H9 (cell line): ENCODE results near the gene MSH3. TPM values are rescaled to one million over a fixed set of nuclear protein-coding genes. Genes with fewer than 3 reads are reported as not detected.

Source experiments
- DNase-seq: peaks from one replicate; pipeline ENCODE4 v3.0.0-alpha.2; 2017
- H2AFZ ChIP-seq: one replicate; pipeline ENCODE4 v1.6.1; 2013; ENCODE audit warnings: mild to moderate bottlenecking, low read length, control low read depth, moderate library complexity
- H2AK5ac ChIP-seq: 2 replicates; pipeline ENCODE4 v1.6.1; 2013; ENCODE audit warnings: low read length, control low read depth, mixed read lengths; ENCODE audit not compliant: insufficient read length
- H2BK120ac ChIP-seq: one replicate; pipeline ENCODE4 v1.6.1; 2013; ENCODE audit warnings: low read depth, mild to moderate bottlenecking, low read length, control low read depth, inconsistent platforms; ENCODE audit not compliant: poor library complexity, severe bottlenecking
- H2BK12ac ChIP-seq: 2 replicates; pipeline ENCODE4 v1.6.1; 2013; ENCODE audit warnings: low read length, control low read depth, mixed read lengths, low read depth; ENCODE audit not compliant: insufficient read length
- H2BK15ac ChIP-seq: 2 replicates; pipeline ENCODE4 v1.6.1; 2013; ENCODE audit warnings: low read depth, low read length, control low read depth
- H2BK20ac ChIP-seq: one replicate; pipeline ENCODE4 v1.6.1; 2013; ENCODE audit warnings: low read depth, mild to moderate bottlenecking, low read length, control low read depth, inconsistent platforms; ENCODE audit not compliant: poor library complexity, severe bottlenecking
- H2BK5ac ChIP-seq: 2 replicates; pipeline ENCODE4 v1.6.1; 2013; ENCODE audit warnings: low read length, control low read depth, mixed read lengths; ENCODE audit not compliant: insufficient read length
- H3K14ac ChIP-seq: 2 replicates; pipeline ENCODE4 v1.6.1; 2013; ENCODE audit warnings: low read length, control low read depth; ENCODE audit not compliant: insufficient read depth
- H3K18ac ChIP-seq: 2 replicates; pipeline ENCODE4 v1.6.1; 2013; ENCODE audit warnings: low read depth, mild to moderate bottlenecking, mixed read lengths, low read length, control low read depth; ENCODE audit not compliant: insufficient read length
- H3K23ac ChIP-seq: 2 replicates; pipeline ENCODE4 v1.6.1; 2013; ENCODE audit warnings: low read length, control low read depth, mixed read lengths, low read depth; ENCODE audit not compliant: insufficient read length
- H3K23me2 ChIP-seq: 2 replicates; pipeline ENCODE4 v1.6.1; 2013; ENCODE audit warnings: low read depth, mild to moderate bottlenecking, mixed read lengths, low read length, control low read depth; ENCODE audit not compliant: insufficient read length, poor library complexity, severe bottlenecking
- H3K27ac ChIP-seq: 2 replicates; pipeline ENCODE4 v1.5.1; 2013; ENCODE audit warnings: low read length, control low read depth, mixed read lengths, low read depth; ENCODE audit not compliant: insufficient read length
- H3K27me3 ChIP-seq: 2 replicates; pipeline ENCODE4 v1.6.1; 2013; ENCODE audit warnings: low read length, control low read depth, inconsistent platforms; ENCODE audit not compliant: insufficient read depth
- H3K4ac ChIP-seq: 2 replicates; pipeline ENCODE4 v1.6.1; 2013; ENCODE audit warnings: low read depth, mild to moderate bottlenecking, control low read depth, inconsistent platforms, low read length, moderate library complexity
- H3K4me1 ChIP-seq: 2 replicates; pipeline ENCODE4 v1.6.1; 2013; ENCODE audit warnings: low read length, control low read depth, inconsistent platforms; ENCODE audit not compliant: insufficient read depth
- H3K4me2 ChIP-seq: 2 replicates; pipeline ENCODE4 v1.6.1; 2013; ENCODE audit warnings: low read length, control low read depth, mixed read lengths; ENCODE audit not compliant: insufficient read length, insufficient read depth
- H3K56ac ChIP-seq: 2 replicates; pipeline ENCODE4 v1.6.1; 2013; ENCODE audit warnings: low read depth, mild to moderate bottlenecking, mixed read lengths, low read length, control low read depth; ENCODE audit not compliant: insufficient read length
- H3K79me1 ChIP-seq: 2 replicates; pipeline ENCODE4 v1.6.1; 2013; ENCODE audit warnings: low read depth, mild to moderate bottlenecking, moderate library complexity, low read length, control low read depth, inconsistent platforms; ENCODE audit not compliant: insufficient read depth, poor library complexity, severe bottlenecking
- H3K79me2 ChIP-seq: 2 replicates; pipeline ENCODE4 v1.6.1; 2013; ENCODE audit warnings: low read length, control low read depth, inconsistent platforms; ENCODE audit not compliant: insufficient read depth
- H3K9ac ChIP-seq: 2 replicates; pipeline ENCODE4 v1.6.1; 2013; ENCODE audit warnings: low read length, control low read depth, mixed read lengths; ENCODE audit not compliant: insufficient read length; ENCODE audit errors: extremely low read depth
- H3K9me3 ChIP-seq: one replicate; pipeline ENCODE4 v1.6.1; 2013; ENCODE audit warnings: low read depth, low read length, inconsistent platforms; ENCODE audit not compliant: control insufficient read depth
- H3T11ph ChIP-seq: one replicate; pipeline ENCODE4 v1.6.1; 2013; ENCODE audit warnings: mild to moderate bottlenecking, low read length, control low read depth, inconsistent platforms
- H4K20me1 ChIP-seq: one replicate; pipeline ENCODE4 v1.6.1; 2013; ENCODE audit not compliant: control insufficient read depth, insufficient read length, insufficient read depth
- H4K5ac ChIP-seq: 2 replicates; pipeline ENCODE4 v1.6.1; 2013; ENCODE audit warnings: low read depth, mild to moderate bottlenecking, mixed read lengths, low read length, control low read depth; ENCODE audit not compliant: insufficient read length
- H4K8ac ChIP-seq: replicated peaks from 2 replicates; pipeline ENCODE4 v1.6.1; 2013; ENCODE audit warnings: low read length, control low read depth, mixed read lengths, low read depth; ENCODE audit not compliant: insufficient read length
- H4K91ac ChIP-seq: 2 replicates; pipeline ENCODE4 v1.6.1; 2013; ENCODE audit warnings: low read depth, mild to moderate bottlenecking, moderate library complexity, mixed read lengths, low read length, control low read depth; ENCODE audit not compliant: insufficient read length
- H3K27ac Mint-ChIP-seq, 3 experiments: 2 replicates in 2 of 3; 3 replicates in 1 of 3; pipeline ENCODE4 v1.8.0; 2020 to 2021; ENCODE audit warnings: mixed read lengths in 3 of 3, mild to moderate bottlenecking in 1 of 3, moderate library complexity in 1 of 3
- H3K27me3 Mint-ChIP-seq: 2 replicates; pipeline ENCODE4 v1.8.0; 2021; ENCODE audit warnings: low read depth, mild to moderate bottlenecking, moderate library complexity, mixed read lengths
- H3K36me3 Mint-ChIP-seq, 3 experiments: 2 replicates in 2 of 3; 3 replicates in 1 of 3; pipeline ENCODE4 v1.8.0; 2020 to 2021; ENCODE audit warnings: low read depth in 3 of 3, mixed read lengths in 3 of 3; ENCODE audit not compliant: insufficient read depth in 1 of 3
- H3K4me1 Mint-ChIP-seq, 2 experiments: 2 replicates each; pipeline ENCODE4 v1.8.0; 2020; ENCODE audit warnings: mixed read lengths in 2 of 2
- H3K4me3 Mint-ChIP-seq, 2 experiments: 2 replicates in 1 of 2; 3 replicates in 1 of 2; pipeline ENCODE4 v1.8.0; 2020 to 2021; ENCODE audit warnings: mild to moderate bottlenecking in 2 of 2, mixed read lengths in 2 of 2, moderate library complexity in 1 of 2
- H3K9me3 Mint-ChIP-seq, 2 experiments: 2 replicates in 1 of 2; 3 replicates in 1 of 2; pipeline ENCODE4 v1.8.0; 2020; ENCODE audit warnings: mild to moderate bottlenecking in 2 of 2, mixed read lengths in 2 of 2, moderate library complexity in 1 of 2
- WGBS: extraction: QIAGEN DNeasy Blood & Tissue Kit; methylation state at CpG from one replicate; pipeline ENCODE4 v1.1.7; 2013; ENCODE audit warnings: missing lambda C conversion rate, low lambda C conversion rate, mixed read lengths; ENCODE audit not compliant: insufficient read length; ENCODE audit errors: extremely low coverage; 5-methylcytosine and 5-hydroxymethylcytosine counted together
- total RNA-seq: library from RNA; stranded (reverse); gene quantifications from 2 replicates; pipeline ENCODE4 v1.2.1, GENCODE V29; 2021
- TF ChIP-seq, protein P1 (sequence below): fragments of 200-600 bp; sonication (generic); conservative IDR thresholded peaks from 3 replicates; pipeline ENCODE4 v1.8.0; 2021; ENCODE audit warnings: antibody characterized with exemption, mild to moderate bottlenecking

Gene MSH3
- total RNA-seq, 1 experiment from 2014 or later: 17.3 TPM

DNA sequence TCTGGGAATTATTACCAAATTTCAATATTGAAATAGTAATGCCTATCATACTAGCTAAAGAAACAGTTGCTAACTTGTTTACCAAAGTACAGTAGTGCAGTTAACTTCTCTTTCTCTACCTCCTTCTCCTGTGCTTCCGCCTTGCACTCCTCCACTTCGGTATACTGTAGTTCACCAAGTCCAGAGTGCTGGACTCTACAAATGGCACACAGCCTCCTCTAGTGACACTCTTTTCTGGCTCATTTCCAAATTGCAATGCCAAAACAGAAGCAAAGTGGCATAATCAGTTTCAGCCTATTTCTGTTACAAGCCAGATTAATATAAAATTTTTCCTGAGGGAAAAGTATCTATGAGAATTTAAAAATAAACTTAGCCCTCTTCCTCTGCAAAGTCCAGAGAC lies 219.7 kb downstream of the MSH3 start:
- no peak overlapping the region for H3K4me2 ChIP-seq
- no peak overlapping the region for H3K14ac ChIP-seq
- no peaks in the 10 kb centered on the region for H3K9me3 Mint-ChIP-seq
- H4K5ac ChIP-seq: no peak overlapping the region
- WGBS: no CpG with 5 or more reads among the region's 2 CpGs
- TF ChIP-seq, protein P1, sequence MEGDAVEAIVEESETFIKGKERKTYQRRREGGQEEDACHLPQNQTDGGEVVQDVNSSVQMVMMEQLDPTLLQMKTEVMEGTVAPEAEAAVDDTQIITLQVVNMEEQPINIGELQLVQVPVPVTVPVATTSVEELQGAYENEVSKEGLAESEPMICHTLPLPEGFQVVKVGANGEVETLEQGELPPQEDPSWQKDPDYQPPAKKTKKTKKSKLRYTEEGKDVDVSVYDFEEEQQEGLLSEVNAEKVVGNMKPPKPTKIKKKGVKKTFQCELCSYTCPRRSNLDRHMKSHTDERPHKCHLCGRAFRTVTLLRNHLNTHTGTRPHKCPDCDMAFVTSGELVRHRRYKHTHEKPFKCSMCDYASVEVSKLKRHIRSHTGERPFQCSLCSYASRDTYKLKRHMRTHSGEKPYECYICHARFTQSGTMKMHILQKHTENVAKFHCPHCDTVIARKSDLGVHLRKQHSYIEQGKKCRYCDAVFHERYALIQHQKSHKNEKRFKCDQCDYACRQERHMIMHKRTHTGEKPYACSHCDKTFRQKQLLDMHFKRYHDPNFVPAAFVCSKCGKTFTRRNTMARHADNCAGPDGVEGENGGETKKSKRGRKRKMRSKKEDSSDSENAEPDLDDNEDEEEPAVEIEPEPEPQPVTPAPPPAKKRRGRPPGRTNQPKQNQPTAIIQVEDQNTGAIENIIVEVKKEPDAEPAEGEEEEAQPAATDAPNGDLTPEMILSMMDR: no peak
- no peak overlapping the region for H3K18ac ChIP-seq
- no peak overlapping the region for H4K91ac ChIP-seq
- H3K23me2 ChIP-seq: no peaks in the 10 kb centered on the region
- H3K4ac ChIP-seq: no peak overlapping the region
- no peak overlapping the region for H3T11ph ChIP-seq
- H2AK5ac ChIP-seq: no peak overlapping the region
- H3K27ac ChIP-seq: no peak overlapping the region
- no peak overlapping the region for H3K4me3 Mint-ChIP-seq
- no peaks in the 10 kb centered on the region for H3K27me3 Mint-ChIP-seq
- H3K36me3 Mint-ChIP-seq: peaks cover 9 to 15% (median 15%) of the 10 kb centered on the region in 3 experiments; a peak in 6 of 7 replicates
- no peak overlapping the region for H2BK12ac ChIP-seq
- no peak overlapping the region for H2BK15ac ChIP-seq
- H3K27ac Mint-ChIP-seq: no peak overlapping the region
- no peak overlapping the region for H2BK20ac ChIP-seq
- H2BK120ac ChIP-seq: no peak overlapping the region
- H3K79me2 ChIP-seq: no peaks in the 10 kb centered on the region; the same call in 1 of the 2 replicates
- no peaks in the 10 kb centered on the region for H3K9me3 ChIP-seq
- H3K79me1 ChIP-seq: no peaks in the 10 kb centered on the region
- no peak overlapping the region for H3K23ac ChIP-seq
- DNase-seq: no peak
- no peaks in the 10 kb centered on the region for H4K20me1 ChIP-seq
- no peaks in the 10 kb centered on the region for H3K4me1 Mint-ChIP-seq
- no peak overlapping the region for H2AFZ ChIP-seq
- H4K8ac ChIP-seq: no peak overlapping the region
- no peak overlapping the region for H3K9ac ChIP-seq
- no peaks in the 10 kb centered on the region for H3K4me1 ChIP-seq
- H3K56ac ChIP-seq: no peak overlapping the region
- H3K27me3 ChIP-seq: no peaks in the 10 kb centered on the region
- H2BK5ac ChIP-seq: no peak overlapping the region
